Spleen (tissue), 11 donors: ENCODE results near the gene PCED1A. TPM values are rescaled to one million over a fixed set of nuclear protein-coding genes. Genes with fewer than 3 reads are reported as not detected.

Source experiments
- DNase-seq: peaks from one replicate; pipeline ENCODE4 v3.0.0-alpha.2; 2020
- H3K27ac ChIP-seq, 8 donors: fragments of 200-600 bp; sonication (generic) in 7 of 8; 1 replicate in 4 of 8; 2 replicates in 4 of 8; pipeline versions ENCODE4 v1.5.0 to v1.8.0; 2016 to 2021; ENCODE audit warnings: inconsistent platforms in 4 of 8, mild to moderate bottlenecking in 4 of 8, moderate library complexity in 1 of 8
- H3K27me3 ChIP-seq, 7 donors: fragments of 200-600 bp; sonication (generic) in 6 of 7; replicated peaks in 1 of 7; 1 replicate in 4 of 7; 2 replicates in 3 of 7; pipeline versions ENCODE4 v1.5.0 to v1.8.0; 2016 to 2021; ENCODE audit warnings: inconsistent platforms in 3 of 7, mild to moderate bottlenecking in 1 of 7
- H3K36me3 ChIP-seq, 6 donors: fragments of 200-600 bp; sonication (generic) in 5 of 6; 1 replicate in 4 of 6; 2 replicates in 2 of 6; pipeline versions ENCODE4 v1.5.0 to v1.8.0; 2016 to 2021; ENCODE audit warnings: inconsistent platforms in 2 of 6
- H3K4me1 ChIP-seq, 6 donors: fragments of 200-600 bp; sonication (generic) in 5 of 6; 1 replicate in 3 of 6; 2 replicates in 3 of 6; pipeline versions ENCODE4 v1.5.0 to v1.8.0; 2016 to 2021; ENCODE audit warnings: inconsistent platforms in 3 of 6
- H3K4me3 ChIP-seq, 8 donors: fragments of 200-600 bp; sonication (generic) in 7 of 8; 1 replicate in 4 of 8; 2 replicates in 4 of 8; pipeline versions ENCODE4 v1.5.0 to v1.8.0; 2016 to 2021; ENCODE audit warnings: inconsistent platforms in 4 of 8, mild to moderate bottlenecking in 4 of 8, moderate library complexity in 2 of 8
- H3K9me3 ChIP-seq, 8 donors: fragments of 200-600 bp; sonication (generic) in 7 of 8; 1 replicate in 4 of 8; 2 replicates in 4 of 8; pipeline versions ENCODE4 v1.5.0 to v1.8.0; 2016 to 2021; ENCODE audit warnings: inconsistent platforms in 4 of 8
- POLR2A ChIP-seq, 3 donors: fragments of 450-650 bp; IDR thresholded peaks; one replicate each; pipeline ENCODE4 v1.5.1; 2017; ENCODE audit warnings: antibody characterized with exemption in 3 of 3, mild to moderate bottlenecking in 1 of 3
- POLR2AphosphoS5 ChIP-seq, 3 donors: sonication (generic); formaldehyde crosslinking; IDR thresholded peaks; one replicate each; pipeline ENCODE4 v1.5.1; 2017; ENCODE audit warnings: antibody characterized with exemption in 3 of 3
- WGBS, 5 donors: extraction: QIAGEN DNeasy Blood & Tissue Kit in 3 of 5; methylation state at CpG; one replicate each; pipeline versions ENCODE4 v1.1.5 to v1.1.7; 2013 to 2018; 5-methylcytosine and 5-hydroxymethylcytosine counted together
- intact Hi-C: fragments of 100-400 bp; cut with DNase I; formaldehyde crosslinking; loops from one replicate; pipeline ENCODE4 v1.15.0; 2023; ENCODE audit warnings: low total_unique reads
- polyA plus RNA-seq, 3 donors: library from polyadenylated mRNA; stranded (reverse); fragments of 200-250 nt; gene quantifications; one replicate each; pipeline ENCODE4 v1.2.1, GENCODE V29; 2013
- total RNA-seq, 7 donors: library from RNA; depleted of rRNA in 3 of 7; stranded (reverse); fragments of >200 nt in 3 of 7; fragmentation: NEBNext Ultra II Directional in 4 of 7; extraction: Animal tissue kit (Norgen Biotek cat#: 25700) in 4 of 7; gene quantifications; one replicate each; pipeline versions ENCODE4 v1.1.0 to v1.2.1, GENCODE V29; 2016 to 2021
- TF ChIP-seq, protein P1 (sequence below), 11 experiments: fragments of 200-600 bp in 7 of 11; fragments of 450-650 bp in 4 of 11; sonication (generic) in 4 of 11; IDR thresholded peaks in 8 of 11; conservative IDR thresholded peaks in 3 of 11; 1 replicate in 7 of 11; 2 replicates in 4 of 11; pipeline versions ENCODE4 v1.4.0 to v1.8.0; 2016 to 2021; ENCODE audit warnings: antibody characterized with exemption in 11 of 11, inconsistent platforms in 4 of 11, mild to moderate bottlenecking in 1 of 11
- donor health status: healthy with polysubstance abuse.
- donor health status: DM: no; HTN: no; CAD: no; lungs with moderate emphysema.
- donor health status: DM: no; HTN: no; CAD: no.
- donor health status: Bipolar disorder and iron deficiency.
- donor health status: healthy.
- donor health status: DM: no; HTN: no; CAD: no.
- donor health status: DM: yes; HTN: yes; CAD: no.

The PCED1A gene
- total and polyA plus RNA-seq, 10 donors, result 38.2 to 165 (median 56.9) TPM

DNA sequence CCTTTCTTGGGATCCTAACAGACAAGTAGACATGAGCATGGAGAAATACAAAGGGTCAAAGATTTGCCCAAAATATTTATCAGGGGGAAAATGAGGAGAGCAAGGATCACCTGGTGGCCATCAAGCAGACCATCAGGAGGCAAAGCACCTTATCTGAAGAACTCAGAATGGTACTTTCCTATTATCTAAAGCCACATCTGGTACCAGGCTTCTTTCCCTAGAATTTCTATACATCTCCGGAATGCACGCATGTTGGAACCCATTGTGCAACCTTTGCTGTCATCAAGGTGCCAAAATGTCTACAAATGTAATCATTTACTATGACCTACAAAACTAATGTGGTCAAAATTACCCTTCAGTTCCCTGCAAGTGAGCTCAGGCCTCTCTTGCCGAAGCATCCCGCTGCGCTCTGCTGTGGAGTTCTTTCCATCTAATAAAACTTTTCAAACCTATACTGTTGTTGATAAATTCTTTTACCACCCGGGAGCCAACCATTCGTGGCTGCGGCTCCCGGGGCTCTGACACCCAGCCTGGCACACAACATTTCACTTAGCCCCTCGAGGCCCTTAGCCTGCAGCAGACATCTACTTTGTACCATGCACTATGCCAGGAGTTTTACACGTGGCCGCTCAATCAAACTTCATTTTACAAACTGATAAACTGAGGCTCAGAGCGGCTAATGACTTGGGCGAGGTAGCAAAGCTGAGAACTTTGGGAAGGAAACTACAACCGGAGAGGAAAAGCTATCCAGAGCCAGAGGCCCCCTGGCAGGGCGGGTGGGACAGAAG lies 36.2 kb downstream of the PCED1A start:
- Histone ChIP-seq H3K36me3 (no peaks in the 10 kb centered on the region), H3K4me3 (no peak overlapping the region), H3K27ac (no peak overlapping the region), H3K4me1 (peaks cover 3 to 30% (median 24%) of the 10 kb centered on the region in 6 donors), H3K9me3 (no peaks in the 10 kb centered on the region), H3K27me3 (peaks cover 0 to 97% (median 46%) of the 10 kb centered on the region in 7 donors)
- intact Hi-C loops, result no loop called here
- no peak for DNase-seq
- TF ChIP-seq POLR2AphosphoS5 (IDR thresholded peaks at IDR 0.05), result no peak
- TF ChIP-seq, protein P1, sequence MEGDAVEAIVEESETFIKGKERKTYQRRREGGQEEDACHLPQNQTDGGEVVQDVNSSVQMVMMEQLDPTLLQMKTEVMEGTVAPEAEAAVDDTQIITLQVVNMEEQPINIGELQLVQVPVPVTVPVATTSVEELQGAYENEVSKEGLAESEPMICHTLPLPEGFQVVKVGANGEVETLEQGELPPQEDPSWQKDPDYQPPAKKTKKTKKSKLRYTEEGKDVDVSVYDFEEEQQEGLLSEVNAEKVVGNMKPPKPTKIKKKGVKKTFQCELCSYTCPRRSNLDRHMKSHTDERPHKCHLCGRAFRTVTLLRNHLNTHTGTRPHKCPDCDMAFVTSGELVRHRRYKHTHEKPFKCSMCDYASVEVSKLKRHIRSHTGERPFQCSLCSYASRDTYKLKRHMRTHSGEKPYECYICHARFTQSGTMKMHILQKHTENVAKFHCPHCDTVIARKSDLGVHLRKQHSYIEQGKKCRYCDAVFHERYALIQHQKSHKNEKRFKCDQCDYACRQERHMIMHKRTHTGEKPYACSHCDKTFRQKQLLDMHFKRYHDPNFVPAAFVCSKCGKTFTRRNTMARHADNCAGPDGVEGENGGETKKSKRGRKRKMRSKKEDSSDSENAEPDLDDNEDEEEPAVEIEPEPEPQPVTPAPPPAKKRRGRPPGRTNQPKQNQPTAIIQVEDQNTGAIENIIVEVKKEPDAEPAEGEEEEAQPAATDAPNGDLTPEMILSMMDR (IDR thresholded peaks at IDR 0.05 in 8 of 11, conservative IDR thresholded peaks at IDR 0.05 in 3 of 11), result no peak
- TF ChIP-seq POLR2A (IDR thresholded peaks at IDR 0.05), result no peak
- WGBS, 5 donors, result 67 to 77% (median 69%) methylated on average over 16 of the region's 16 CpGs

DNA sequence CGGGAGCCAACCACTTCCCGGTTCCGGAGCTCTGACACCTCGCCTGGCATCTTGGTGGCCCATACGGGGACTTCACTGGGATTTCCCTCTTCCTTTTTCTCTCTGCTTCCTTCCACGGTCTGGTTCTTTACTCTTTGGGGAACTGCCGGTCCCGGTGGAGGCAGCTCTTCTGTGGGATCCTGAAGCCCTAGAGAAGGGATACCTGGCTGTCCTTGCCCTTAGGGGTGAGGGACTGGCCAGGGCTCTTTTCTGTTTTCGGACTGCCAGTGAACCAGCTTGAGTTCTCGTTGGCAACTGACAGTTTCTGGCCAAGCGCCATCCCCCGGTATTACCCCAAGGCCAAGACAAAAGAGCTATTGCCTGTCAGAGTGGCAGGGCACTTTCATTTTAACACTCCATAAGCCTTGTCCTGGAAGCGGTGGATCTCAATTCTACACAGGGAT lies 39.1 kb downstream of the PCED1A start:
- H3K4me1 ChIP-seq, result peaks cover 3 to 33% (median 26%) of the 10 kb centered on the region in 6 donors
- intact Hi-C loops, result no loop called here
- no peaks in the 10 kb centered on the region for H3K36me3 ChIP-seq
- H3K27ac ChIP-seq, result no peak overlapping the region
- 4 to 10% (median 4%) methylated on average over 13 of the region's 13 CpGs for WGBS, 5 donors
- peak overlapping the region in 3 of 8 donors; percentile 42 to 65 (median 43) for H3K4me3 ChIP-seq
- no peak for DNase-seq
- no peak for TF ChIP-seq POLR2AphosphoS5 (IDR thresholded peaks at IDR 0.05)
- no peak for TF ChIP-seq POLR2A (IDR thresholded peaks at IDR 0.05)
- TF ChIP-seq, protein P1 (IDR thresholded peaks at IDR 0.05 in 8 of 11, conservative IDR thresholded peaks at IDR 0.05 in 3 of 11), result no peak
- no peaks in the 10 kb centered on the region for H3K9me3 ChIP-seq
- H3K27me3 ChIP-seq, result peaks cover 0 to 100% (median 51%) of the 10 kb centered on the region in 7 donors

DNA sequence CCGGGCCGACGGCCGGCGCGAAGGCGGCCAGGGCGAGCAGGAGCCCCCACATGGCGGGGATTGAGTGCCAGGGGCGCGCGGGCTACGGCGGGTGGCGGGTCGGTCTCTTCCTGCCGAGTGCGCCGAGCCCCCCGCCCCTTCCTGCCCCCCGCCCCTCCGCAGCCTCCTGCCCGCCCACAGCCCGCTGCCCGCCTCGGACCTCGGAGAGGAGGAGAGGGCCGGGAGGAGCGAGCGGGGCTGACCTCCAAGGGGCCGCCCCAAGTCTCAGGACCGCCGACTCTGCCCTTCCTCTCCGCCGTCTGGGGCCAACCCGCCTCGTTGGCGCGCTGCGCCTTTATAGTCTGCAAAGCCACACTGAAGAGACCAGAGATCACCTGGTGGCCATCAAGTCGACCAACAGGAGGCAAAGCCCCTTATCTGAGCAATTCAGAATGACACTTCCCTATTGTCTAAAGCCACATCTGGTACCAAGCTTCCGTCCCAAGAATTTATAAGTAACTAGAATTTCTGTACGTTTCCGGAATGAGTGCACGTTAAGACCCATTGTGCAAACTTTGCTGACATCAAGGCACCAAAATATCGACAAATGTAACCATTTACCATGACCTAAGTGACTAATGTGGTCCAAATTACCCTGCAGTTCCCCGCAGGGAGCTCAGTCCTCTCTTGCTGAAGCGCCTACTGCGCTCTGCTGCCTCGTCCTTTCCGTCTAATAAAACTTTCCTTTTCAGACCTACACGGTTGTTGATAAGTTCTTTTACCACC lies 39.8 kb downstream of the PCED1A start, which contains the start of gene CPXM1:
TSS of gene CPXM1 (minus strand) at position 107 of the 765 bp plus-strand sequence. CDS start at position 52, 55 bp downstream.
- H3K27me3 ChIP-seq, result peaks cover 0 to 100% (median 50%) of the 10 kb centered on the region in 7 donors
- DNase-seq, result no peak

More for the DNA sequence above, 39.8 kb downstream of the PCED1A start, which contains the start of gene CPXM1:
- WGBS, 5 donors, result 0 to 7% (median 1%) methylated on average over 21 to 52 of the region's 52 CpGs
- TF ChIP-seq, protein P1 (IDR thresholded peaks at IDR 0.05 in 8 of 11, conservative IDR thresholded peaks at IDR 0.05 in 3 of 11), result no peak
- no peak for TF ChIP-seq POLR2A (IDR thresholded peaks at IDR 0.05)
- no peak for TF ChIP-seq POLR2AphosphoS5 (IDR thresholded peaks at IDR 0.05)
- intact Hi-C loops, result no loop called here
- Histone ChIP-seq H3K4me1 (peaks cover 3 to 33% (median 26%) of the 10 kb centered on the region in 6 donors), H3K27ac (no peak within 1 kb of the TSS), H3K9me3 (no peaks in the 10 kb centered on the region), H3K4me3 (peak within 1 kb of the TSS in 7 of 8 donors; percentile 25 to 65 (median 34)), H3K36me3 (no peaks in the 10 kb centered on the region)
